ENCODE data around the gene CTDSP2. TPM values are rescaled to one million over a fixed set of nuclear protein-coding genes. Genes with fewer than 3 reads are reported as not detected.
"Not testable (repeated sequence)": the region's sequence is repeated elsewhere in the genome, so short reads cannot be mapped to it uniquely, and the experiment has no call there.

Gene CTDSP2
- polyA plus RNA-seq, 5 donors = 256 to 312 (median 291) TPM

DNA sequence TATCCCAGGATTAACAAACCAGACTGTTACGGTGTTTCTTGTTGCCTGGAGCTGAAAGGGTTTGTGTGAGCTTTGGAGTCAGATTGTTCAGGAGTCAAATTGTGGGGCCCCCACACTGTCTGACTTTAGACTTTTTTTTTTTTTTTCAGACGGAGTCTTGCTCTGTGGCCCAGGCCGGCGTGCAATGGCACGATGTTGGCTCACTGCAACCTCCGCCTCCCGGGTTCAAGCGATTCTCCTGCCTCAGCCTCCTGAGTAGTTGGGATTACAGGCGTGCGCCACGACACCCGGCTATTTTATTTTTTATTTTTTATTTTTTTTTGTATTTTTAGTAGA is 63.1 kb downstream of the CTDSP2 start:
- DNase-seq = no peak

GRCh38 chr12:57782608-57783465 is 63.7 kb downstream of the CTDSP2 start, which contains the start of gene TSFM:
Gene TSFM (plus strand): TSS chr12:57782787. CDS start chr12:57782802, 15 bp downstream.
- DNase-seq = peak; percentile 89 to 92

DNA sequence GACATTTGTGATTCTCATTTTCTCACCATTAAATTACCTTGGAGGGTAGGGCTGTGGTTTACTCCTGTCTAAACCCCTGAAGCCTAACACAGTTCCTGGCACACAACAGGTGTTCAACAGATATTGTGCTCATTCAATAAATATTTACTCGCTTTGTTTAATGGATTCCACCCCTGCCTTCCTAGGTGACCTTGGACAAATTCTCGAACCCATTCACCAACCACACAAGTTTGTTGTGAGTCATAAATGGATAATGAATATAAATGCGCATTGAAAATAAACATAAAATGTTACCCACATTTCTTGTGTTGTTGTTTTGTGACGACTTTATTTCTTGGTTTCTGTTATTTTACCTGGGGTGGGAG is 64.3 kb downstream of the CTDSP2 start:
- no peak for DNase-seq

DNA sequence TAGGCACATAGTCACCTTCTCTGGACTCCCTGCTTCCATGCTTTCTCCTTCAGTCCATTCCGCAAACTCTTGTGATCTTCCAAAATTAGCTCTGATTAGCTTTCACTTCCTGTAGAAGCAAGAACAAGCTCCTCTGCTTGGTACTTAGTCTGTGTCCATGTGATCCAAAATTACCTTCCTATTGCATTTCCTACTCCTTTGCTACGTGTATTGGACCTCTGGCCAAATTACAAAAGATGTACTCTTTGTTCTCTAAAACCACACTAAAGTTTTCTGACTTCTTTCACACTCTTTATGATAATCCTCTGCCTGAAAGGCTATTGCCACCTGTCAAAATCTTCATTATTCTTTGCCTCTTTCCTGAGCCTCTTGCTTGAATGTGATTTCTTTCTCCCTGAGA is 64.7 kb downstream of the CTDSP2 start:
- DNase-seq = no peak

GRCh38 chr12:57781244-57781643 is 65.3 kb downstream of the CTDSP2 start:
- DNase-seq = no peak

- no peak for DNase-seq
These were observed 66.1 kb downstream of the CTDSP2 start for GRCh38 chr12:57780284-57780897.

DNA sequence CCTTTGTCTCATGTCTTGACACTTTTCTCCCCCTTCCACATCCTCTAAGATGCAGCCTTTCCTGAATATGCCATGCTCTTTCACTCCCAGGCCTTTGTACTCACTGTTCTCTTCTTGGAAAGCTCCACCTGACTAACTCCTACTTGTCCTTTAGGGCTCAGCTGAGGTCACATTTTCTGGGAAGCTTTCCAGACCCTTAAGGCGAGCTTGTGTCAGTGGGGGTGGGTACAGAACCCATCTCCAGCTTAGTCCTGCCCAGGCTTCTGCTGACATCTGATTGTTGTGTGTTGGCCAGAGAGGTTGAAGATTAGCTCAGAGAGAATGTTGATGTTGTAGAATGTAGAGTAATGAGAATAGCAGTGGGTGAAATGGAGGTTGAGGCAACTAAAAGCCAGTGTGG is 66.8 kb downstream of the CTDSP2 start:
- no peak for DNase-seq

GRCh38 chr12:57777911-57778310 is 68.6 kb downstream of the CTDSP2 start:
- DNase-seq = no peak

GRCh38 chr12:57777367-57777766 is 69.2 kb downstream of the CTDSP2 start:
- no peak for DNase-seq

GRCh38 chr12:57776247-57776587 is 70.3 kb downstream of the CTDSP2 start:
- no peak for DNase-seq

- DNase-seq = no peak
These were observed 70.8 kb downstream of the CTDSP2 start for GRCh38 chr12:57775563-57776246.

DNA sequence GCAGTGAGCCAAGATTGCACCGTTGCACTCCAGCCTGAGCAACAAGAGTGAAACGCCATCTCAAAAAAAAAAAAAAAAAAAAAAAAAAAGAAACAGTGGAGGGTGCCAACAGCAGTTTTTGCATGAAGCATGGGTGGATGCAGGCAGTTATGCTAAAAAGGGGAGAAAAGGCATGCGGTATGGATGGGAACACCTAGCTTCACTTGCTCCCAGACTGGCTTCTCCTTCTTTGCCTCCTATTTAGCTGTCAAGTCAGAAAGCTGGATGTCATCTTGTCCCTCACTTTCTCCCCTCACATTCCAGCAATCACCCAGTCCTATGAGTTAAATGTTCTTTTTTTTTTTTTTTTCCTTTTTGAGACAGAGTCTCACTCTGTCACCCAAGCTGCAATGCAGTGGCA is 71.5 kb downstream of the CTDSP2 start:
- no peak for DNase-seq

GRCh38 chr12:57774634-57775033 is 71.9 kb downstream of the CTDSP2 start:
- not testable (repeated sequence) for DNase-seq

DNA sequence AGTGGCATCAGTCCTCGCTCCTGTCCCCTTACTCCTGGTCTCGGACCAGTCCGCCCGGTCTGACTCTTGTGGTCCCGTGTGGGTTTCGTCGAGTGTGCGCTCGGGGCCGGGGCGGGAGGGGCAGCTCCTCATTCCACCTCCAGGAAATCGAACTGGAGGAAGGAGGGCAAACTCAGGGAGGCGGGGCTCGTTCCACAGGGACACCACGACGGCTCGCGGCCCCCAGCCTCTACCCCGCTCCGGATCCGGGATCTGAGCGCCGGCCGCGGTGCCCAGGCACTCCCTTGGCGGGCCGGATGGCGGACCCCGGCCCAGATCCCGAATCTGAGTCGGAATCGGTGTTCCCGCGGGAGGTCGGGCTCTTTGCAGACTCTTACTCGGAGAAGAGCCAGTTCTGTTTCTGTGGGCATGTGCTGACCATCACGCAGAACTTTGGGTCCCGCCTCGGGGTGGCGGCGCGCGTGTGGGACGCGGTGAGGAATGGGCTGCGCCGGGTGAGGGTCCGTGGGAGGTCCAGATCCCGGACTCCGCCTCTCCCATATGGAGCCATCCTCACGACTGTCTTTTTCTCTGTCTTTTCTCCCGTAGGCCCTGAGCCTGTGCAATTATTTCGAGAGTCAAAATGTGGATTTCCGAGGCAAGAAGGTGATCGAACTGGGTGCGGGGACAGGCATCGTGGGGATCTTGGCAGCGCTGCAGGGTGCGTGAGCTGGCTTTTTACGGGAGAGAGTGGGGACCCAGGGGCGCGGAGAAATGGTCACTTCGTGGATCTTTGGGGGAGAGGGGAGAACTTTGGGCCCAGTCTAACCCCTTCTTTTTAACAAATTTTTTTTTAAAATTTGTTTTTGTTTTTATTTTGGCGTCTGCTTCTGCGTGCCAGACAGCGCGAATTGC is 73.9 kb downstream of the CTDSP2 start, which contains the start of gene EEF1AKMT3:
TSS of gene EEF1AKMT3 (plus strand) at position 186 of the 894 bp plus-strand sequence. CDS start at position 297, 111 bp downstream.
- peak in 1 of 2 donors; percentile 63 for DNase-seq

- peak; percentile 96 to 98 for DNase-seq
These were observed 74.6 kb downstream of the CTDSP2 start, which contains the start of gene METTL1 for GRCh38 chr12:57771873-57772428. Gene METTL1 (minus strand): TSS chr12:57772105. CDS start chr12:57772083, 22 bp downstream.

- DNase-seq = no peak
These were observed 75.2 kb downstream of the CTDSP2 start for GRCh38 chr12:57771236-57771872.

- DNase-seq = no peak
These were observed 75.8 kb downstream of the CTDSP2 start for GRCh38 chr12:57770734-57771133.

Measured in right lung (tissue), 5 donors.